Panc1 (cell line): ENCODE data around the gene UTP3. TPM values are rescaled to one million over a fixed set of nuclear protein-coding genes. Genes with fewer than 3 reads are reported as not detected.
A peak's percentile ranks its signal among the peaks of the same experiment; 100 is the strongest.

Experiments
- ATAC-seq: fragments of 200-7000 bp; cut with Tn5 transposase; 2 replicates; pipeline ENCODE4 v1.9.1; 2020; ENCODE audit warnings: mild to moderate bottlenecking, moderate library complexity
- BruUV-seq: library from RNA; stranded (reverse); fragments of 400-500 nt; replicated peaks from 2 replicates; lab custom pipeline; 2021; lab: Mats Ljungman, UMichigan
- CTCF ChIA-PET: fragments of 300-600 bp; sonication (Branson Sonifier 250); formaldehyde crosslinking; loops from one replicate; lab custom pipeline; 2022; ENCODE audit warnings: antibody characterized with exemption; lab: Charles Lee
- POLR2A ChIA-PET: fragments of 300-600 bp; sonication (Branson Sonifier 250); formaldehyde crosslinking; loops from one replicate; lab custom pipeline; 2022; ENCODE audit warnings: antibody characterized with exemption; lab: Charles Lee
- DNase-seq: peaks from one replicate; pipeline ENCODE4 v3.0.0-alpha.2; 2010; ENCODE audit warnings: low read depth, low spot score
- H3K27ac ChIP-seq: 2 replicates; pipeline ENCODE4 v1.5.1; 2011; ENCODE audit warnings: mild to moderate bottlenecking, low read length, inconsistent platforms
- H3K27me3 ChIP-seq: fragments of 200-500 bp; sonication (Bioruptor generic); 2 replicates; pipeline ENCODE4 v1.6.0; 2014; ENCODE audit warnings: low read length, inconsistent platforms; ENCODE audit not compliant: control insufficient read depth, insufficient read depth
- H3K36me3 ChIP-seq: fragments of 200-500 bp; sonication (Bioruptor generic); 2 replicates; pipeline ENCODE4 v1.5.1; 2014; ENCODE audit warnings: inconsistent platforms, mild to moderate bottlenecking, low read length, moderate library complexity; ENCODE audit not compliant: control insufficient read depth, insufficient read depth
- H3K4me1 ChIP-seq: 2 replicates; pipeline ENCODE4 v1.5.1; 2011; ENCODE audit warnings: inconsistent platforms, mild to moderate bottlenecking, low read length, moderate library complexity; ENCODE audit not compliant: control insufficient read depth, insufficient read depth
- H3K4me3 ChIP-seq, 2 experiments: 2 replicates each; pipeline ENCODE4 v1.5.1; 2011 to 2012; ENCODE audit warnings: low read depth in 2 of 2, low read length in 2 of 2, mild to moderate bottlenecking in 2 of 2, inconsistent platforms in 1 of 2, moderate library complexity in 1 of 2
- H3K9me3 ChIP-seq: fragments of 200-500 bp; sonication (Bioruptor generic); 2 replicates; pipeline ENCODE4 v1.5.1; 2014; ENCODE audit warnings: low read depth, mild to moderate bottlenecking, inconsistent platforms, low read length, moderate library complexity; ENCODE audit not compliant: control insufficient read depth, insufficient read depth
- CTCF ChIP-seq: fragments of 450-650 bp; IDR thresholded peaks from 2 replicates; pipeline ENCODE4 v1.5.1; 2017; ENCODE audit warnings: mild to moderate bottlenecking
- POLR2AphosphoS5 ChIP-seq: IDR thresholded peaks from 2 replicates; pipeline ENCODE4 v1.6.1; 2012; ENCODE audit warnings: mild to moderate bottlenecking, low read depth, low read length, moderate library complexity
- REST ChIP-seq, 2 experiments: IDR thresholded peaks; 2 replicates each; pipeline ENCODE4 v1.6.1; 2011 to 2012; ENCODE audit warnings: low read depth in 2 of 2, control low read depth in 1 of 2, low read length in 1 of 2, mild to moderate bottlenecking in 1 of 2, moderate library complexity in 1 of 2; ENCODE audit not compliant: insufficient read depth in 1 of 2
- SIN3A ChIP-seq: IDR thresholded peaks from 2 replicates; pipeline ENCODE4 v1.6.1; 2012; ENCODE audit warnings: low read depth, mild to moderate bottlenecking, low read length, moderate library complexity, borderline replicate concordance; ENCODE audit not compliant: insufficient read depth
- TCF7L2 ChIP-seq: IDR thresholded peaks from 2 replicates; pipeline ENCODE4 v1.6.1; 2011; ENCODE audit warnings: mild to moderate bottlenecking, low read depth, low read length, inconsistent platforms
- in situ Hi-C: cut with HindIII; loops from 2 replicates; pipeline ENCODE4 v1.10.0; 2016; ENCODE audit warnings: low sequenced_read_pairs, low pct_unique_long_range_greater_than_20kb
- intact Hi-C: fragments of 100-400 bp; cut with micrococcal nuclease; formaldehyde crosslinking; loops from one replicate; pipeline ENCODE4 v1.10.0; 2022; ENCODE audit not compliant: unreplicated experiment
- total RNA-seq: library from RNA; stranded (reverse); gene quantifications from one replicate; pipeline ENCODE4 v1.2.1, GENCODE V29; 2021; ENCODE audit not compliant: unreplicated experiment

Gene UTP3
- total RNA-seq, 1 experiment from 2014 or later: 20.6 TPM

- in situ Hi-C loops: no loop called here
- H3K9me3 ChIP-seq: no peaks in the 10 kb centered on the region
- H3K27ac ChIP-seq: no peak overlapping the region
- ChIA-PET POLR2A (no interaction called here), CTCF (no interaction called here)
- ATAC-seq (no peak), DNase-seq (no peak)
- peaks cover 6% of the 10 kb centered on the region for H3K4me1 ChIP-seq
- no peak overlapping the region for H3K4me3 ChIP-seq
- H3K36me3 ChIP-seq: no peaks in the 10 kb centered on the region
- H3K27me3 ChIP-seq: no peaks in the 10 kb centered on the region
- TF ChIP-seq CTCF: no peak
- TF ChIP-seq POLR2AphosphoS5: no peak
- BruUV-seq: no TSS peak
- intact Hi-C loops: no loop called here
Observed at GRCh38 chr4:70718811-70719604, 30.7 kb downstream of the UTP3 start.

- peak within 1 kb of the TSS; percentile 48; the same call in 1 of the 2 replicates for H3K27ac ChIP-seq
- H3K4me1 ChIP-seq: peaks cover 6% of the 10 kb centered on the region
- H3K27me3 ChIP-seq: no peaks in the 10 kb centered on the region
- in situ Hi-C loops: no loop called here
- POLR2A ChIA-PET: interaction anchor here (0.6 to 1.1 kb wide), 2 partner anchors 9 to 14 kb away, joined by 3 to 5 read pairs; no protein-coding TSS in a partner anchor
- CTCF ChIA-PET: no interaction called here
- DNase-seq: no peak
- no peak for TF ChIP-seq POLR2AphosphoS5
- no peak for TF ChIP-seq SIN3A
- TF ChIP-seq CTCF: no peak
- no peak for TF ChIP-seq TCF7L2
- TF ChIP-seq REST (IDR thresholded peaks at IDR 0.05; ENCODE audit: insufficient read depth in 1 of 2, low read depth in 2 of 2, low read length in 1 of 2): no peak
- peak; percentile 73 for ATAC-seq
- no peaks in the 10 kb centered on the region for H3K9me3 ChIP-seq
- H3K4me3 ChIP-seq: peak within 1 kb of the TSS; percentile 28 to 29; a peak in 2 of 4 replicates
- intact Hi-C loops: no loop called here
- no peaks in the 10 kb centered on the region for H3K36me3 ChIP-seq
- BruUV-seq: no TSS peak
Observed at GRCh38 chr4:70721747-70722146, 33.4 kb downstream of the UTP3 start, which contains the start of gene RUFY3. RUFY3 (plus strand) TSS chr4:70721964; CDS start chr4:70722574, 610 bp downstream.
